DND-41 (cell line): ENCODE results near the gene GAS7.

Experiments
- EZH2 ChIP-seq: IDR thresholded peaks from 3 replicates; pipeline ENCODE4 v1.6.1; 2012; ENCODE audit warnings: borderline replicate concordance, low read depth, mild to moderate bottlenecking, moderate library complexity, low read length, inconsistent platforms; ENCODE audit not compliant: severe bottlenecking
- TF ChIP-seq, protein P1 (sequence below): IDR thresholded peaks from 2 replicates; pipeline ENCODE4 v1.5.1; 2012; ENCODE audit warnings: borderline replicate concordance, low read length, moderate library complexity, mild to moderate bottlenecking; ENCODE audit not compliant: poor library complexity, severe bottlenecking; ENCODE audit errors: extremely low read depth

DNA sequence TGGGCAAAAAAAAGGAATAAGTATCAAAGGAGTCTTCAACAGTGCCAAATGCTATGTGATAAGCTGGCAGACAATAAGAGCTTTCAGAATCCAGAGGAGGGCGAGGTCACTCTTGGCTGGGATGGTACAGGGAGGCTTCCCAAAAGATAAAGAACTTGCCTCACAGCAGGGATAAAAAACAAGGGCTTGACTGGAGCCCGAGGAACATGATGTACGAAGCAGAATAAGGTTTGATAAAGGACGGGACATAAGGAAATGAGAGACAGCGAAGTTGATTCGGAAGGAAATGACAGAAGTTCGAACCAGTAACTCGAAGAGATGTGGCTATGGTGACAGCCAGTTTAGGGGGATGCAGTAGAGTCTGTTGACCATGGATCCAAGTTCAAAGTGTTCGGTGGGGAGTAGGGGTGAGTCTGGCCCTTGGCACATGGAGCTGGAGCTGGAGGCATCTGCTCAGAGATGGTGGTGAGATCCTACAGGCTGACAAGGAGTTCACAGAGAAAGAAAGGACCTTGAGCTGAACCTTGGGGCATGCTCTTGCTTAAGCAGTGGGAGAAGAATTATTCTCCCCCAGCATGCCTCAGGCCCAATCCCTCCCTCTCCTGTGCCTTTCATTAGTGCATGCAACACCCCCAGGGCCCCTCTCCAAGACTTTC is 155.7 kb downstream of the GAS7 start:
- TF ChIP-seq, protein P1, sequence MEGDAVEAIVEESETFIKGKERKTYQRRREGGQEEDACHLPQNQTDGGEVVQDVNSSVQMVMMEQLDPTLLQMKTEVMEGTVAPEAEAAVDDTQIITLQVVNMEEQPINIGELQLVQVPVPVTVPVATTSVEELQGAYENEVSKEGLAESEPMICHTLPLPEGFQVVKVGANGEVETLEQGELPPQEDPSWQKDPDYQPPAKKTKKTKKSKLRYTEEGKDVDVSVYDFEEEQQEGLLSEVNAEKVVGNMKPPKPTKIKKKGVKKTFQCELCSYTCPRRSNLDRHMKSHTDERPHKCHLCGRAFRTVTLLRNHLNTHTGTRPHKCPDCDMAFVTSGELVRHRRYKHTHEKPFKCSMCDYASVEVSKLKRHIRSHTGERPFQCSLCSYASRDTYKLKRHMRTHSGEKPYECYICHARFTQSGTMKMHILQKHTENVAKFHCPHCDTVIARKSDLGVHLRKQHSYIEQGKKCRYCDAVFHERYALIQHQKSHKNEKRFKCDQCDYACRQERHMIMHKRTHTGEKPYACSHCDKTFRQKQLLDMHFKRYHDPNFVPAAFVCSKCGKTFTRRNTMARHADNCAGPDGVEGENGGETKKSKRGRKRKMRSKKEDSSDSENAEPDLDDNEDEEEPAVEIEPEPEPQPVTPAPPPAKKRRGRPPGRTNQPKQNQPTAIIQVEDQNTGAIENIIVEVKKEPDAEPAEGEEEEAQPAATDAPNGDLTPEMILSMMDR, result no peak
- TF ChIP-seq EZH2, result no peak
